Vagina (tissue), 2 donors: Measurements from ENCODE around the gene KIAA0513. TPM values are rescaled to one million over a fixed set of nuclear protein-coding genes. Genes with fewer than 3 reads are reported as not detected.
A peak's percentile ranks its signal among the peaks of the same experiment; 100 is the strongest.

ENCODE experiments used
- DNase-seq, 2 donors: peaks; one replicate each; pipeline ENCODE4 v3.0.0-alpha.2; 2017; ENCODE audit errors: extremely low spot score in 2 of 2
- H3K27ac ChIP-seq: fragments of 200-600 bp; sonication (generic); one replicate; pipeline ENCODE4 v1.5.1; 2019
- H3K27me3 ChIP-seq: fragments of 200-600 bp; sonication (generic); one replicate; pipeline ENCODE4 v1.5.1; 2019
- H3K36me3 ChIP-seq, 2 donors: fragments of 200-600 bp; sonication (generic); one replicate each; pipeline ENCODE4 v1.5.1; 2017 to 2019
- H3K4me1 ChIP-seq: fragments of 200-600 bp; sonication (generic); one replicate; pipeline ENCODE4 v1.5.1; 2019
- H3K4me3 ChIP-seq, 2 donors: fragments of 200-600 bp; sonication (generic); 1 replicate in 1 of 2; 2 replicates in 1 of 2; pipeline ENCODE4 v1.5.1; 2016 to 2019
- H3K9me3 ChIP-seq: fragments of 200-600 bp; sonication (generic); one replicate; pipeline ENCODE4 v1.5.1; 2019
- CTCF ChIP-seq, 3 experiments: fragments of 450-650 bp in 2 of 3; fragments of 200-600 bp in 1 of 3; sonication (generic) in 1 of 3; IDR thresholded peaks; one replicate each; pipeline ENCODE4 v1.5.1; 2017 to 2019; ENCODE audit warnings: antibody characterized with exemption in 3 of 3, mild to moderate bottlenecking in 2 of 3, moderate library complexity in 2 of 3
- POLR2A ChIP-seq, 2 donors: fragments of 450-650 bp; IDR thresholded peaks; one replicate each; pipeline ENCODE4 v1.6.1; 2017; ENCODE audit warnings: antibody characterized with exemption in 2 of 2, mild to moderate bottlenecking in 2 of 2, moderate library complexity in 2 of 2
- POLR2AphosphoS5 ChIP-seq, 2 donors: sonication (generic); formaldehyde crosslinking; IDR thresholded peaks; one replicate each; pipeline ENCODE4 v1.9.0; 2017; ENCODE audit warnings: antibody characterized with exemption in 2 of 2, mild to moderate bottlenecking in 2 of 2, low read depth in 1 of 2; ENCODE audit not compliant: insufficient read depth in 1 of 2
- intact Hi-C: fragments of 100-400 bp; cut with DNase I; formaldehyde crosslinking; loops from one replicate; pipeline ENCODE4 v1.15.1; 2023
- total RNA-seq: library from RNA; depleted of rRNA; stranded (reverse); fragments of >200 nt; gene quantifications from one replicate; pipeline ENCODE4 v1.2.3, GENCODE V29; 2016

KIAA0513 gene
- total RNA-seq, 1 donor from 2014 or later, result 26.8 TPM

GRCh38 chr16:85037721-85038120 lies 10.1 kb downstream of the KIAA0513 start:
- DNase-seq, result no peak
- Histone ChIP-seq H3K36me3 (no peaks in the 10 kb centered on the region), H3K27me3 (no peaks in the 10 kb centered on the region), H3K4me1 (peaks cover 17% of the 10 kb centered on the region), H3K9me3 (no peaks in the 10 kb centered on the region), H3K27ac (peak overlapping the region; percentile 61), H3K4me3 (no peak overlapping the region)
- intact Hi-C loops, result no loop called here
- TF ChIP-seq POLR2A (IDR thresholded peaks at IDR 0.05), result no peak
- TF ChIP-seq CTCF (IDR thresholded peaks at IDR 0.05), result no peak
- TF ChIP-seq POLR2AphosphoS5 (IDR thresholded peaks at IDR 0.05; ENCODE audit: insufficient read depth in 1 of 2, low read depth in 1 of 2), result no peak

DNA sequence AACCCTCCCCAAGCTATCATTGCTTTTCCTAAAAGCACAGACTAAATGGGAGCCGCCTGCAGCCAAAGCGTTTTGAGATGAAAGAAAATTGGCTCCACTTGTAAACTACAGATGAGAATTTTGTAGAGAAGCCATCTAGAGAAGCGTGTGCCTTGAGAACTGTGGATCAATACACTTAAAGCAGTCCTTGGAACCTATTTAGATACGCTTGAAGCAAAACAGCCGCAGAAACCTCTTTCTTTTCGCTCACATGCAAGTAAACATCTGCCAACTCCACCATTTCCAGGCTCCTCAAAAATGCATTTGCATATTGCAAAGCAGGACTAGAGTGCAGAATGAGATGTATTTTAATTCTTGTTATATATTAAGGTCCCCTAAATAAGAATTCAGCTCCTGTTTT lies 13.1 kb downstream of the KIAA0513 start:
- intact Hi-C loops, result no loop called here

GRCh38 chr16:85041219-85042166 lies 13.9 kb downstream of the KIAA0513 start:
- Histone ChIP-seq H3K9me3 (no peaks in the 10 kb centered on the region), H3K4me3 (no peak overlapping the region), H3K4me1 (peaks cover 12% of the 10 kb centered on the region), H3K27me3 (no peaks in the 10 kb centered on the region), H3K36me3 (no peaks in the 10 kb centered on the region), H3K27ac (no peak overlapping the region)
- DNase-seq, result no peak
- intact Hi-C loops, result no loop called here
- TF ChIP-seq POLR2AphosphoS5 (IDR thresholded peaks at IDR 0.05; ENCODE audit: insufficient read depth in 1 of 2, low read depth in 1 of 2), result no peak
- TF ChIP-seq CTCF (IDR thresholded peaks at IDR 0.05), result no peak
- TF ChIP-seq POLR2A (IDR thresholded peaks at IDR 0.05), result no peak

More for the DNA sequence above, 13.1 kb downstream of the KIAA0513 start:
- DNase-seq, result no peak
- Histone ChIP-seq H3K36me3 (no peaks in the 10 kb centered on the region), H3K9me3 (no peaks in the 10 kb centered on the region), H3K27me3 (no peaks in the 10 kb centered on the region), H3K27ac (no peak overlapping the region), H3K4me1 (peaks cover 17% of the 10 kb centered on the region), H3K4me3 (no peak overlapping the region)
- no peak for TF ChIP-seq CTCF (IDR thresholded peaks at IDR 0.05)
- TF ChIP-seq POLR2A (IDR thresholded peaks at IDR 0.05), result no peak
- no peak for TF ChIP-seq POLR2AphosphoS5 (IDR thresholded peaks at IDR 0.05; ENCODE audit: insufficient read depth in 1 of 2, low read depth in 1 of 2)

- intact Hi-C loops, result no loop called here
These were observed 14.6 kb downstream of the KIAA0513 start for GRCh38 chr16:85042167-85042526.

More at GRCh38 chr16:85042167-85042526, 14.6 kb downstream of the KIAA0513 start:
- TF ChIP-seq POLR2AphosphoS5 (IDR thresholded peaks at IDR 0.05; ENCODE audit: insufficient read depth in 1 of 2, low read depth in 1 of 2) (no peak), CTCF (IDR thresholded peaks at IDR 0.05) (no peak), POLR2A (IDR thresholded peaks at IDR 0.05) (no peak)
- Histone ChIP-seq H3K27me3 (no peaks in the 10 kb centered on the region), H3K4me3 (no peak overlapping the region), H3K36me3 (no peaks in the 10 kb centered on the region), H3K4me1 (peaks cover 6% of the 10 kb centered on the region), H3K27ac (no peak overlapping the region), H3K9me3 (no peaks in the 10 kb centered on the region)
- DNase-seq, result no peak
